ENCODE measurements around the gene TCN2. TPM values are rescaled to one million over a fixed set of nuclear protein-coding genes. Genes with fewer than 3 reads are reported as not detected.
A peak's percentile ranks its signal among the peaks of the same experiment; 100 is the strongest.
"Not testable (repeated sequence)": the region's sequence is repeated elsewhere in the genome, so short reads cannot be mapped to it uniquely, and the experiment has no call there.

TCN2 gene
- total and polyA plus RNA-seq, 12 donors, result 8.9 to 46.8 (median 14.8) TPM

DNA sequence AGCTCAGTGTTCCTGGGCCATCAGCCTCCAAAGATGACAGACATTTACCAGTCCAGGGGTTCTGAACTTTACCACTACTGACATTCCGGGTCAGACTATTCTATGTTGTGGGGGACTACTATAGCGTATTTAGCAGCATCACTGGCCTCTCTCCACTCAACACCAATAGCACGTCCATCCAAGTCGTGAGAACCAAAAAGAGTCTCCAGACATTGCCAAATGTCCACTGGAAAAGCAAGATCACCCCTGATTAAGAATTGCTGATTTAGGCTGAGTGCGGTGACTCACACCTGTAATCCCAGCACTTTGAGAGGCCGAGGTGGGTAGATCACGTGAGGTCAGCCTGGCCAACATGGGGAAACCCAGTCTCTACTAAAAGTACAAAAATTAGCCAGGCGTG is 20.6 kb upstream of the TCN2 start:
- no peak overlapping the region for H3K27ac ChIP-seq
- WGBS, 2 donors, result 97 to 98% methylated on average over 8 of the region's 8 CpGs
- intact Hi-C loops (cut with DNase I), result no loop called here
- no peak overlapping the region for H3K4me3 ChIP-seq
- peaks cover 3 to 17% (median 15%) of the 10 kb centered on the region in 9 donors for H3K4me1 ChIP-seq
- DNase-seq, result no peak
- TF ChIP-seq, protein P1, sequence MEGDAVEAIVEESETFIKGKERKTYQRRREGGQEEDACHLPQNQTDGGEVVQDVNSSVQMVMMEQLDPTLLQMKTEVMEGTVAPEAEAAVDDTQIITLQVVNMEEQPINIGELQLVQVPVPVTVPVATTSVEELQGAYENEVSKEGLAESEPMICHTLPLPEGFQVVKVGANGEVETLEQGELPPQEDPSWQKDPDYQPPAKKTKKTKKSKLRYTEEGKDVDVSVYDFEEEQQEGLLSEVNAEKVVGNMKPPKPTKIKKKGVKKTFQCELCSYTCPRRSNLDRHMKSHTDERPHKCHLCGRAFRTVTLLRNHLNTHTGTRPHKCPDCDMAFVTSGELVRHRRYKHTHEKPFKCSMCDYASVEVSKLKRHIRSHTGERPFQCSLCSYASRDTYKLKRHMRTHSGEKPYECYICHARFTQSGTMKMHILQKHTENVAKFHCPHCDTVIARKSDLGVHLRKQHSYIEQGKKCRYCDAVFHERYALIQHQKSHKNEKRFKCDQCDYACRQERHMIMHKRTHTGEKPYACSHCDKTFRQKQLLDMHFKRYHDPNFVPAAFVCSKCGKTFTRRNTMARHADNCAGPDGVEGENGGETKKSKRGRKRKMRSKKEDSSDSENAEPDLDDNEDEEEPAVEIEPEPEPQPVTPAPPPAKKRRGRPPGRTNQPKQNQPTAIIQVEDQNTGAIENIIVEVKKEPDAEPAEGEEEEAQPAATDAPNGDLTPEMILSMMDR (IDR thresholded peaks at IDR 0.05), result no peak
- no peak for ATAC-seq
- H3K27me3 ChIP-seq, result no peaks in the 10 kb centered on the region
- peaks cover 0 to 82% (median 62%) of the 10 kb centered on the region in 9 donors for H3K36me3 ChIP-seq
- H3K9me3 ChIP-seq, result no peaks in the 10 kb centered on the region

DNA sequence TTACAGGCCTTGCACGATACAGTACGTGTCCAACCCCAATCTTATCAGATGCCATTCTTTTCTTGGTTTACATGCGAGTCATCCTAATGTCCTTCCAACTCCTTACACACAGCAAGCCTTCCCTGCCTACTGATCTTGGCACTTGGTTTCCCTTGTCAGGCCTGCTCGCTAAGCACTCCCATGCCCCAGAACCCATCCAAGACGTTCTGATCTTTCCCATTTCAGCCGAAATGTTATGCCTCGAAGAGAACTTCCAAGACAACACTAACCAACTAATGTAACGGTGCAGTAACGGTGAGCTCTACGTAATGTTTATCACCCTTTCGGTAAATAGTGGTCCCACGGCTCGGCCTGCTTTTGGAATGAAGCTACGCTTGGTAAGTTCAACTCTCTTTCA is 15.8 kb upstream of the TCN2 start:
- Histone ChIP-seq H3K36me3 (peaks cover 0 to 35% (median 25%) of the 10 kb centered on the region in 9 donors), H3K9me3 (no peaks in the 10 kb centered on the region), H3K4me1 (peaks cover 3 to 21% (median 19%) of the 10 kb centered on the region in 9 donors), H3K27me3 (no peaks in the 10 kb centered on the region), H3K27ac (peak overlapping the region in 9 of 10 donors; percentile 41 to 92 (median 81)), H3K4me3 (peak overlapping the region; percentile 51 to 94 (median 78))
- ATAC-seq (no peak), DNase-seq (no peak)
- WGBS, 2 donors, result 2% methylated on average over 14 of the region's 14 CpGs
- intact Hi-C loops (cut with DNase I), result no loop called here
- TF ChIP-seq, protein P1 (IDR thresholded peaks at IDR 0.05), result no peak

DNA sequence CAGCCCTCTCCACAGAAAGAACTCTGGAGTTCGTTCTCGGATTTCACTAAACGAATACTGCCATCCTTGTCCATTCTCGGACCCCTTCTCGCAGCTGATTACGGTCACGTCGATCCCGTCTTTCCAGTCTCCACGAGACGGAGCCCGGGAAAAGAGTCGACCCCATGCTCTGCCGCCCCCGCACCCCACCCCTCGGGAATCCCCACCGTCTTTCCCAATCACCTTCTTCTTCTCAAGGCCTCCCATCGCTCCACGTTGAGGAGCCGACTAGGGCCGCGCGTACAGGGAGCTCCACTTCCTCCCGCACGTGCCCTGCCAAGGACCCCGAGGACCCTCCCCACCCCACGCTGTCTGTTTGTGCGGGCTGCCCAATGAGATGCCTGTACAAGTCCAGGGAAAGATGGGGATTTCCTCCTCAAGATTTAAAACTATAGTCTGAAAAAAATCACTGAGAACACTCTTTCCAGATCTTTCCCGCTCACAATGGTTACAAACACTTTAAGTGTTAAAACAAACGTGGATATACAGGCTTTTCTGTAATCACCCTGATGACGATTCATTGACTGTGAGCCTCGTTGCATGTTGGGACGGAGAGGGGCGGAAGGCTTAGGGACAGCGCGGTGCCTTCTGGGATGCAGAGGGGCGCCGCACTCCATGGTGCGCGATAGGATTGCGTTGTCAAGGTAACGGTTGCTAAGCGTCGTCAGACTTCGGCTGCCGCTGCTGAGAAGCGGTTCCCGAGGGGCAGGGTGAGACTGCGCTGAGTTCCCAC is 15.2 kb upstream of the TCN2 start, which contains the start of gene PES1:
TSS of gene PES1 (minus strand) at position 323 of the 772 bp plus-strand sequence. CDS start at position 246, 77 bp downstream.
- peak; percentile 91 to 97 for DNase-seq
- intact Hi-C loops (cut with DNase I), result no loop called here
- Histone ChIP-seq H3K36me3 (peaks cover 0 to 29% (median 20%) of the 10 kb centered on the region in 9 donors), H3K9me3 (no peaks in the 10 kb centered on the region), H3K4me3 (peak within 1 kb of the TSS; percentile 51 to 94 (median 78)), H3K27me3 (no peaks in the 10 kb centered on the region), H3K4me1 (peaks cover 3 to 21% (median 19%) of the 10 kb centered on the region in 9 donors), H3K27ac (peak within 1 kb of the TSS in 9 of 10 donors; percentile 41 to 92 (median 81))
- TF ChIP-seq, protein P1 (IDR thresholded peaks at IDR 0.05), result peak in 1 of 9 donors; percentile 5
- 0 to 1% methylated on average over 49 of the region's 49 CpGs for WGBS, 2 donors
- peak; percentile 99 to 100 (median 100) for ATAC-seq

DNA sequence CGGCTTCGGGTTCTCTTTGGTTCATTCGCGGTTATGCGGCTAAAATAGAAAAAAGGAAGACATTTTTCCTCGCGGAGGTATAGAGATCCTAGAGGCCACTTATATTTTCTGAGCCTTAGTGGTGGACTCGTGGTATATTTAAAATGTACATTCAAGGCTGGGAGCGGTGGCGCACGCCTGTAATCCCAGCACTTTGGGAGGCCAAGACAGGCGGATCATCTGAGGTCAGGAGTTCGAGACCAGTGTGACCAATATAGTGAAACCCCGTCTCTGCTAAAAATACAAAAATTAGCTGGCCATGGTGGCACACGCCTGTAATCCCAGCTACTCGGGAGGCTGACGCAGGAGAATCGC is 14.6 kb upstream of the TCN2 start:
- H3K9me3 ChIP-seq; DNase-seq; H3K27me3 ChIP-seq; intact Hi-C loops (cut with DNase I): not testable (repeated sequence)
- H3K27ac ChIP-seq, result peak overlapping the region in 5 of 10 donors; percentile 77 to 92 (median 81)
- WGBS, 2 donors, result 35% methylated on average over 18 of the region's 18 CpGs
- H3K4me1 ChIP-seq, result peaks cover 3 to 21% (median 19%) of the 10 kb centered on the region in 9 donors
- peak in 1 of 8 donors; percentile 2 for ATAC-seq
- peaks cover 0 to 23% (median 14%) of the 10 kb centered on the region in 9 donors for H3K36me3 ChIP-seq
- H3K4me3 ChIP-seq, result peak overlapping the region in 9 of 10 donors; percentile 51 to 94 (median 81)

DNA sequence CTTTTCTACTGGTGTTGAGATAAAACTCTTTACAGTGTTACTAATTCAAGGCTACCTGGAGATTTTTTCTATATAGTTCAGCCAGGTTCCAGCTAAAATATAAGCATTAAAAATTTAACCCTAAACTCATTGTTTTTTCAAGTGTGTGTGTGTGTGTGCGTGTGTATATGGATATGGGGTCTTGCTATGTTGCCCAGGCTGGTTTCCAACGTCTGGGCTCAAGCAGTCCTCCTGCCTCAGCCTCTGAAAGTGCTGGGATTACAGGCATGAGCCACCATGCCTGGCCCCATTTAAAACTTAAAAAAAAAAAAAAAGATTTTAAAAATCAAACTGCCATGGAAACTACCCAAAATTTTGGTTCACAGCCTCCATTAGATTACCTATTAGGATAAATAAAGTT is 10.8 kb upstream of the TCN2 start:
- H3K9me3 ChIP-seq, result no peaks in the 10 kb centered on the region
- no peak overlapping the region for H3K27ac ChIP-seq
- WGBS, 2 donors, result 59 to 73% methylated on average over 2 of the region's 2 CpGs
- peaks cover 0 to 7% (median 6%) of the 10 kb centered on the region in 9 donors for H3K4me1 ChIP-seq
- no peaks in the 10 kb centered on the region for H3K36me3 ChIP-seq
- no peaks in the 10 kb centered on the region for H3K27me3 ChIP-seq
- intact Hi-C loops (cut with DNase I), result no loop called here
- DNase-seq (no peak), ATAC-seq (no peak)
- TF ChIP-seq, protein P1 (IDR thresholded peaks at IDR 0.05), result no peak
- no peak overlapping the region for H3K4me3 ChIP-seq
